Panc1 (cell line): ENCODE results near the gene NHLRC1. TPM values are rescaled to one million over a fixed set of nuclear protein-coding genes. Genes with fewer than 3 reads are reported as not detected.

Source experiments
- ATAC-seq: fragments of 200-7000 bp; cut with Tn5 transposase; 2 replicates; pipeline ENCODE4 v1.9.1; 2020; ENCODE audit warnings: mild to moderate bottlenecking, moderate library complexity
- BruUV-seq: library from RNA; stranded (reverse); fragments of 400-500 nt; replicated peaks from 2 replicates; lab custom pipeline; 2021; lab: Mats Ljungman, UMichigan
- CTCF ChIA-PET: fragments of 300-600 bp; sonication (Branson Sonifier 250); formaldehyde crosslinking; loops from one replicate; lab custom pipeline; 2022; ENCODE audit warnings: antibody characterized with exemption; lab: Charles Lee
- POLR2A ChIA-PET: fragments of 300-600 bp; sonication (Branson Sonifier 250); formaldehyde crosslinking; loops from one replicate; lab custom pipeline; 2022; ENCODE audit warnings: antibody characterized with exemption; lab: Charles Lee
- DNase-seq: peaks from one replicate; pipeline ENCODE4 v3.0.0-alpha.2; 2010; ENCODE audit warnings: low read depth, low spot score
- H3K27ac ChIP-seq: 2 replicates; pipeline ENCODE4 v1.5.1; 2011; ENCODE audit warnings: mild to moderate bottlenecking, low read length, inconsistent platforms
- H3K27me3 ChIP-seq: fragments of 200-500 bp; sonication (Bioruptor generic); 2 replicates; pipeline ENCODE4 v1.6.0; 2014; ENCODE audit warnings: low read length, inconsistent platforms; ENCODE audit not compliant: control insufficient read depth, insufficient read depth
- H3K36me3 ChIP-seq: fragments of 200-500 bp; sonication (Bioruptor generic); 2 replicates; pipeline ENCODE4 v1.5.1; 2014; ENCODE audit warnings: inconsistent platforms, mild to moderate bottlenecking, low read length, moderate library complexity; ENCODE audit not compliant: control insufficient read depth, insufficient read depth
- H3K4me1 ChIP-seq: 2 replicates; pipeline ENCODE4 v1.5.1; 2011; ENCODE audit warnings: inconsistent platforms, mild to moderate bottlenecking, low read length, moderate library complexity; ENCODE audit not compliant: control insufficient read depth, insufficient read depth
- H3K4me3 ChIP-seq, 2 experiments: 2 replicates each; pipeline ENCODE4 v1.5.1; 2011 to 2012; ENCODE audit warnings: low read depth in 2 of 2, low read length in 2 of 2, mild to moderate bottlenecking in 2 of 2, inconsistent platforms in 1 of 2, moderate library complexity in 1 of 2
- H3K9me3 ChIP-seq: fragments of 200-500 bp; sonication (Bioruptor generic); 2 replicates; pipeline ENCODE4 v1.5.1; 2014; ENCODE audit warnings: low read depth, mild to moderate bottlenecking, inconsistent platforms, low read length, moderate library complexity; ENCODE audit not compliant: control insufficient read depth, insufficient read depth
- POLR2AphosphoS5 ChIP-seq: IDR thresholded peaks from 2 replicates; pipeline ENCODE4 v1.6.1; 2012; ENCODE audit warnings: mild to moderate bottlenecking, low read depth, low read length, moderate library complexity
- SIN3A ChIP-seq: IDR thresholded peaks from 2 replicates; pipeline ENCODE4 v1.6.1; 2012; ENCODE audit warnings: low read depth, mild to moderate bottlenecking, low read length, moderate library complexity, borderline replicate concordance; ENCODE audit not compliant: insufficient read depth
- TCF7L2 ChIP-seq: IDR thresholded peaks from 2 replicates; pipeline ENCODE4 v1.6.1; 2011; ENCODE audit warnings: mild to moderate bottlenecking, low read depth, low read length, inconsistent platforms
- in situ Hi-C: cut with HindIII; loops from 2 replicates; pipeline ENCODE4 v1.10.0; 2016; ENCODE audit warnings: low sequenced_read_pairs, low pct_unique_long_range_greater_than_20kb
- intact Hi-C: fragments of 100-400 bp; cut with micrococcal nuclease; formaldehyde crosslinking; loops from one replicate; pipeline ENCODE4 v1.10.0; 2022; ENCODE audit not compliant: unreplicated experiment
- total RNA-seq: library from RNA; stranded (reverse); gene quantifications from one replicate; pipeline ENCODE4 v1.2.1, GENCODE V29; 2021; ENCODE audit not compliant: unreplicated experiment
- TF ChIP-seq, protein P1 (sequence below): fragments of 450-650 bp; IDR thresholded peaks from 2 replicates; pipeline ENCODE4 v1.5.1; 2017; ENCODE audit warnings: mild to moderate bottlenecking
- TF ChIP-seq, protein P2 (sequence below), 2 experiments: IDR thresholded peaks; 2 replicates each; pipeline ENCODE4 v1.6.1; 2011 to 2012; ENCODE audit warnings: low read depth in 2 of 2, control low read depth in 1 of 2, low read length in 1 of 2, mild to moderate bottlenecking in 1 of 2, moderate library complexity in 1 of 2; ENCODE audit not compliant: insufficient read depth in 1 of 2

NHLRC1 gene
- total RNA-seq, 1 experiment from 2014 or later, result 2.1 TPM

DNA sequence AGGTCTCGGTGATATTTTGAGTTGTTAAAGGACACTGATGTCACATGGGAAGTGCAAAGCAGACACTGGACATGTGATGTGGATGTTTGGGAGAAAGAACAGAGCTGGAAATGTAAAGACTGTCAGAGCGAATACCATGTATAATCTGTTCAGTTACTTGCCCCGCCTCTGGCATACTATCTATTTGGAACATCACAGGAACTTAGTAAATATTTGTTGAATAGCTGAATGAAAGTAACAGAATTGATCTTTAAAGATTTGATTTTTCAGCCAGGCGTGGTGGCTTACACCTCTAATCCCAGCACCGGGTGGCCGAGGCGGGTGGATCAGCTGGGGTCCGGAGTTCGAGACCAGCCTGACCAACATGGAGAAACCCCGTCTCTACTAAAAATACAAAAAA lies 13.8 kb upstream of the NHLRC1 start:
- ChIA-PET CTCF (no interaction called here), POLR2A (no interaction called here)
- intact Hi-C loops, result no loop called here
- ATAC-seq, result no peak
- Histone ChIP-seq H3K4me1 (no peaks in the 10 kb centered on the region), H3K27ac (no peak overlapping the region), H3K4me3 (no peak overlapping the region), H3K9me3 (no peaks in the 10 kb centered on the region), H3K36me3 (no peaks in the 10 kb centered on the region), H3K27me3 (no peaks in the 10 kb centered on the region)
- TF ChIP-seq, protein P1, sequence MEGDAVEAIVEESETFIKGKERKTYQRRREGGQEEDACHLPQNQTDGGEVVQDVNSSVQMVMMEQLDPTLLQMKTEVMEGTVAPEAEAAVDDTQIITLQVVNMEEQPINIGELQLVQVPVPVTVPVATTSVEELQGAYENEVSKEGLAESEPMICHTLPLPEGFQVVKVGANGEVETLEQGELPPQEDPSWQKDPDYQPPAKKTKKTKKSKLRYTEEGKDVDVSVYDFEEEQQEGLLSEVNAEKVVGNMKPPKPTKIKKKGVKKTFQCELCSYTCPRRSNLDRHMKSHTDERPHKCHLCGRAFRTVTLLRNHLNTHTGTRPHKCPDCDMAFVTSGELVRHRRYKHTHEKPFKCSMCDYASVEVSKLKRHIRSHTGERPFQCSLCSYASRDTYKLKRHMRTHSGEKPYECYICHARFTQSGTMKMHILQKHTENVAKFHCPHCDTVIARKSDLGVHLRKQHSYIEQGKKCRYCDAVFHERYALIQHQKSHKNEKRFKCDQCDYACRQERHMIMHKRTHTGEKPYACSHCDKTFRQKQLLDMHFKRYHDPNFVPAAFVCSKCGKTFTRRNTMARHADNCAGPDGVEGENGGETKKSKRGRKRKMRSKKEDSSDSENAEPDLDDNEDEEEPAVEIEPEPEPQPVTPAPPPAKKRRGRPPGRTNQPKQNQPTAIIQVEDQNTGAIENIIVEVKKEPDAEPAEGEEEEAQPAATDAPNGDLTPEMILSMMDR, result no peak
- TF ChIP-seq, protein P2, sequence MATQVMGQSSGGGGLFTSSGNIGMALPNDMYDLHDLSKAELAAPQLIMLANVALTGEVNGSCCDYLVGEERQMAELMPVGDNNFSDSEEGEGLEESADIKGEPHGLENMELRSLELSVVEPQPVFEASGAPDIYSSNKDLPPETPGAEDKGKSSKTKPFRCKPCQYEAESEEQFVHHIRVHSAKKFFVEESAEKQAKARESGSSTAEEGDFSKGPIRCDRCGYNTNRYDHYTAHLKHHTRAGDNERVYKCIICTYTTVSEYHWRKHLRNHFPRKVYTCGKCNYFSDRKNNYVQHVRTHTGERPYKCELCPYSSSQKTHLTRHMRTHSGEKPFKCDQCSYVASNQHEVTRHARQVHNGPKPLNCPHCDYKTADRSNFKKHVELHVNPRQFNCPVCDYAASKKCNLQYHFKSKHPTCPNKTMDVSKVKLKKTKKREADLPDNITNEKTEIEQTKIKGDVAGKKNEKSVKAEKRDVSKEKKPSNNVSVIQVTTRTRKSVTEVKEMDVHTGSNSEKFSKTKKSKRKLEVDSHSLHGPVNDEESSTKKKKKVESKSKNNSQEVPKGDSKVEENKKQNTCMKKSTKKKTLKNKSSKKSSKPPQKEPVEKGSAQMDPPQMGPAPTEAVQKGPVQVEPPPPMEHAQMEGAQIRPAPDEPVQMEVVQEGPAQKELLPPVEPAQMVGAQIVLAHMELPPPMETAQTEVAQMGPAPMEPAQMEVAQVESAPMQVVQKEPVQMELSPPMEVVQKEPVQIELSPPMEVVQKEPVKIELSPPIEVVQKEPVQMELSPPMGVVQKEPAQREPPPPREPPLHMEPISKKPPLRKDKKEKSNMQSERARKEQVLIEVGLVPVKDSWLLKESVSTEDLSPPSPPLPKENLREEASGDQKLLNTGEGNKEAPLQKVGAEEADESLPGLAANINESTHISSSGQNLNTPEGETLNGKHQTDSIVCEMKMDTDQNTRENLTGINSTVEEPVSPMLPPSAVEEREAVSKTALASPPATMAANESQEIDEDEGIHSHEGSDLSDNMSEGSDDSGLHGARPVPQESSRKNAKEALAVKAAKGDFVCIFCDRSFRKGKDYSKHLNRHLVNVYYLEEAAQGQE (IDR thresholded peaks at IDR 0.05; ENCODE audit: insufficient read depth in 1 of 2, low read depth in 2 of 2, low read length in 1 of 2), result no peak
- TF ChIP-seq SIN3A, result no peak
- TF ChIP-seq POLR2AphosphoS5, result no peak
- no peak for TF ChIP-seq TCF7L2
- in situ Hi-C loops, result no loop called here
- no TSS peak for BruUV-seq
- no peak for DNase-seq

DNA sequence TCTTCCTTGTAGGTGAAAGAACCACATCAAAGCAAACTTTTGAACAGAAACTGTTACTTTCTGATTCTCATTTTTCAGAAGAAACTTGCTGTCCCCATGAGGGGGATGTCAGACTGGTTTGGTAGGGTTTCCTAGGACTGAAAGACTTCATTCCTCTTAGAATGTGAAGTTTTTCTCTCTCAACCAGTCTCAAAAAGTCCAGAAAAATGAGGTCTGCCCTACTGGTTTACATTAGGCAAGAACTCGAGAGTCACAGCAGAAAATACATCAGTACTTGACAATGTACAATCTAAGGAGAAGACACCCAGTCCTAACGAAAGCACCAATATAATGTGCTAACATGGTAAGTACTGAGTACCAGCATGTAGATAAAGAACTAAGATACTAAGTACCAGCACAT lies 12.7 kb upstream of the NHLRC1 start:
- H3K4me3 ChIP-seq, result no peak overlapping the region
- DNase-seq (no peak), ATAC-seq (no peak)
- ChIA-PET CTCF (no interaction called here), POLR2A (interaction anchor here (0.6 kb wide), 1 partner anchor 93 kb away, joined by 5 read pairs; no protein-coding TSS in a partner anchor)
- no peaks in the 10 kb centered on the region for H3K4me1 ChIP-seq
- H3K36me3 ChIP-seq, result no peaks in the 10 kb centered on the region
- no peaks in the 10 kb centered on the region for H3K27me3 ChIP-seq
- in situ Hi-C loops, result no loop called here
- no peaks in the 10 kb centered on the region for H3K9me3 ChIP-seq
- intact Hi-C loops, result no loop called here
- no TSS peak for BruUV-seq
- TF ChIP-seq TCF7L2 (no peak), SIN3A (no peak), POLR2AphosphoS5 (no peak)
- TF ChIP-seq, protein P2 (IDR thresholded peaks at IDR 0.05; ENCODE audit: insufficient read depth in 1 of 2, low read depth in 2 of 2, low read length in 1 of 2), result no peak
- TF ChIP-seq, protein P1, result no peak
- H3K27ac ChIP-seq, result no peak overlapping the region
